Stimulated activated CD8-positive, alpha-beta memory T cell treated with anti-CD3 and anti-CD28 coated beads, Interleukin-12 subunit alpha, Interleukin-12 subunit beta, amount 100 ng/mL, for 1 hour (primary cell): ENCODE results near the gene B3GALNT1.
"Not testable (repeated sequence)": the region's sequence is repeated elsewhere in the genome, so short reads cannot be mapped to it uniquely, and the experiment has no call there.

Experiments
- DNase-seq: peaks from one replicate; pipeline ENCODE4 v3.0.0-alpha.2; 2020; ENCODE audit warnings: low read depth

Gene B3GALNT1

GRCh38 chr3:161073181-161073580 lies 32.0 kb downstream of the B3GALNT1 start:
- no peak for DNase-seq

DNA sequence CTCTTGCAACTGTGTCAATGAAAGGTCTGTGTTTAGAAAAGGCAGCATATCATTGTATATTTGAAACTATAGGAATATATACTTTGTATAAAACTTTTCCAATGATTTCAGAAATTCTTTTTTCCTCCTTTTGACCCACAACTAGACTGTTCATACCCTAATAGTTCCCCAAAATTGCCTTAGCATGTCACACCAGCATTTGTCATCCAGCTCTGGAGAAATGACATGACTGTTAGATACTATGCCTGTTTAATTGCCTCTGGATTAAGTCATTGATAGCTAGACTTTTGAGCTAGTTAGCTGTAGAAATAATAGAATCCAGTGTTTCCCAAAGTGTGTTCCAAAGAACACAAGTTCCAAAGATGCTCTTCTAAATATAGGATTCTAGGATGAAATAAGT lies 32.4 kb downstream of the B3GALNT1 start:
- no peak for DNase-seq

- no peak for DNase-seq
Measured at GRCh38 chr3:161072211-161072621, 32.9 kb downstream of the B3GALNT1 start.

GRCh38 chr3:161070980-161071663 lies 34.0 kb downstream of the B3GALNT1 start:
- DNase-seq: no peak

- no peak for DNase-seq
Measured at GRCh38 chr3:161070252-161070930, 34.8 kb downstream of the B3GALNT1 start.

- no peak for DNase-seq
Measured at GRCh38 chr3:161069511-161070251, 35.5 kb downstream of the B3GALNT1 start.

- DNase-seq: no peak
Measured at GRCh38 chr3:161067335-161067734, 37.8 kb downstream of the B3GALNT1 start.

DNA sequence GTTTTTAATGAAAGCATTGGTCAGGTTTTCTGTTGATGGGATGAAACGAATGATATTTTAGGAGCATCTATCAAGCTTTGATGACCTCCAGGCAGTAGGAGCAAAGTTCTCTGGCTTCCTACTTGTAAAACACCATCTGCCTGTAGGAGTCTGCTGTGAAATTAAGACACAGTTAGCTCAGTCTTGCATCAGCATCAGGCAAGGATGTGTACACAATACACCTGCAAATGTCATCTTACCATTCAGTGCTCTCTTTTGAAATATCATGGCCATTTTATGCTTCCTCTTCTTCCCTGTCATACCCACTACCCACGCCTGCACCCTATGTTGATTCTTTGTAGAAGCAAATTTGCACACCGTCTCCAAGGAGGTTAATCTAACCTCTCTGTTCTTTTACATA lies 38.2 kb downstream of the B3GALNT1 start:
- DNase-seq: no peak

- DNase-seq: no peak
Measured at GRCh38 chr3:161064413-161064812, 40.7 kb downstream of the B3GALNT1 start.

DNA sequence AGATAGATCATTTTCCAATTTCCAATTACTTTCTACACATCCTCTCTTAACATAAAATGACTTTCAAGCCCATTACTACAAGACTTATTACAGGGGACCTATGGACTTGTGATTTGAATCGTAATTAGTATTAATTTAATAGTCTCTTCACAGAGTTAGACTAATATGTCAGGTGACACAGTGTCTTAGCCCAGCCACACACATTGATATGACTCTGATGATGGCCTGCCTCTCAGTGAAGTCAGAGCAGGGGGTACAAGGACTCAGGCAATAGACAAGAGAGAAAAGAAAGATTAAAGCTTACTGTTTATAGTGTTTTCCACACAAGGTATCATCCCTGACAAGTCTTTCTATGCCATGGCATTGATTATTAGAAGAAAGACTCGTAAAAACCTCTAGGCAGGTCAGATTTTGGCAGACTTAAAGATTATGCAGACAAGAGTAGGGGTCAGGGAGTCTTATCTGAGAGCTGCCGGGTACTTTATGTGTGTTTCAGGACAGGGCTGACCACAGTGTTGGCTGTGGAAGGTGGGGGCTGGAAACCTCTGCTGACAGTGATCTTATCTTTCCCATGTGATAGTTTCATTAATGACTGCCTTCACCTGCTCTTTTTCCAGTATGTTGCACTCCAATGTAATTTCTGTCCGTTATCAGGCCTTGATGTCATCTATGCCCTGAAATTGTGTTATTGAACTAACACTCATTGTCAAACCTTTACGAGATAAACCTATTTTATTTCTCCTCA lies 50.1 kb downstream of the B3GALNT1 start:
- DNase-seq: no peak

- no peak for DNase-seq
Measured at GRCh38 chr3:161051856-161052255, 53.3 kb downstream of the B3GALNT1 start.

DNA sequence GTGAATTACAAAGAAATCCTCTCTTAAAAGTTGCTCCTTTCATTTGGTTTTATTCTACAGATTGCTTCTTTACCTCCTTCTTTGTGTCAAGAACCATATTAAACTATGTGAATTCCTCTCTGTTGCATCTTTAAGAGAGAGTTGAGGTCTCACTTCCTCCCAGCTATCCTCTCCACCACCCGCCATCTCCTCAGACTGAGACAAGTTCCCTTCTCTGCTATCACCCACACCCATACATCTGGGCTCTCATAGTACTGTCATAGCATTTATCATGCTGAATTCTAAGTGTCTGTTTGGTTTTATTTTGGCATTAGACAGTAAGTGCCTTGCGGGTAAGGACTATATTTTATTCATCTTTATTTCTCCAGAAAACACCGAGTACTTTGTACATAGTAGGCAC lies 54.2 kb downstream of the B3GALNT1 start:
- no peak for DNase-seq

- no peak for DNase-seq
Measured at GRCh38 chr3:161049683-161050248, 55.4 kb downstream of the B3GALNT1 start.

GRCh38 chr3:161043336-161044035 lies 61.7 kb downstream of the B3GALNT1 start:
- no peak for DNase-seq

- DNase-seq: no peak
Measured at GRCh38 chr3:161042023-161042501, 63.1 kb downstream of the B3GALNT1 start.

GRCh38 chr3:161038725-161039124 lies 66.4 kb downstream of the B3GALNT1 start:
- no peak for DNase-seq

DNA sequence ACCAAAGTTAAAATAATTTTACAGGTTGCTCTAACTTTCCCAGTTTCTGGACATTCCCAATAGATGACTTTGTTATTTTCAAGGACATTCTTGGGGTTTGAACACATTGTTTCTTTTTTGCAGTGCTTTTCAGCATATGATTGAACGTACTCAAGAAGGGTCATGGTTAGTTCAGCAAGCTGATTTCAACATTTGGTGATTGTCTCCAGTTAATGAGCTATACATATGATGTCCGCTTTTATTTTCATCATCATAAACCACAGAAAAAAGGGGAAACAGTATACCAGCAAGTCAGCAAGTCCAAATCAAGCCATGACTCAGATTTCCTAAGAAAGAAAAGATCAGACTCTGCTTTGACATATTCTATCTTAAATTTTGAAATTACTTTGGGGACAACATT lies 69.4 kb downstream of the B3GALNT1 start:
- no peak for DNase-seq

DNA sequence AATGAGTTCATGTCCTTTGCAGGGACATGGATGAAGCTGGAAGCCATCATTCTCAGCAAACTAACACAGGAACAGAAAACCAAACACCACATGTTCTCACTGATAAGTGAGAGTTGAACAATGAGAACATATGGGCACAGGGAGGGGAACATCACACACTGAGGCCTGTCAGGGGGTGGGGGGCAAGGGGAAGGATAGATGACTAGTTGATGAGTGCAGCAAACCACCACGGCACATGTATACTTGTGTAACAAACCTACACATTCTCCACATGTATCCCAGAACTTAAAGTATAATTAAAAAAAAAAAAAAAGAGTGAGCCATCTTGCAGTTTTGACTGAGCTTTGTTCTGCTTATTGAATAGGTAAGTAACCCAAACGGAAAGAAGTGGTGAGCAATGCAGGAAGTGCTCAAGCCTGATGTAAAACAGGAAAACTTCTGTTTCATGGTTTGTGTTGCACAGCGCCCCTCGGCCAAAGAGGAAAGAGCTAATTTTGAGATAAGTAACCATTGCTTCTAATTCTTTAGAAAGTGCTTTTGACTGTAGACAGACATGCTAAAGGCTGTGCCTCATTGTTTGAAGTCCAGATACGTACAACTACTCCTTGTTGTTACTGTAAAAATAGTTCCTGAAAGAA lies 70.1 kb downstream of the B3GALNT1 start:
- DNase-seq: not testable (repeated sequence)
